GM21381 (cell line): ENCODE data around the gene CFB.
"Not testable (repeated sequence)": the region's sequence is repeated elsewhere in the genome, so short reads cannot be mapped to it uniquely, and the experiment has no call there.

Source experiments
- ATAC-seq: cut with Tn5 transposase; IDR thresholded peaks from one replicate; pipeline ENCODE4 v1.9.1; 2021; ENCODE audit warnings: mild to moderate bottlenecking, moderate library complexity; ENCODE audit not compliant: unreplicated experiment

The CFB gene

GRCh38 chr6:31969712-31970603 is 24.1 kb downstream of the CFB start:
- ATAC-seq = no peak

- ATAC-seq = no peak
Observed at GRCh38 chr6:31970604-31971271, 24.8 kb downstream of the CFB start.

- no peak for ATAC-seq
Observed at GRCh38 chr6:31971279-31971992, 25.5 kb downstream of the CFB start.

- ATAC-seq = peak; percentile 89
Observed at GRCh38 chr6:31971993-31972708, 26.3 kb downstream of the CFB start, which contains the start of gene DXO. TSS of gene DXO (minus strand) at chr6:31972138. CDS start at chr6:31971675, 463 bp downstream.

- no peak for ATAC-seq
Observed at GRCh38 chr6:31972709-31973350, 26.9 kb downstream of the CFB start.

- ATAC-seq = not testable (repeated sequence)
Observed at GRCh38 chr6:31976065-31976464, 30.2 kb downstream of the CFB start.

- ATAC-seq = no peak
Observed at GRCh38 chr6:31977816-31978431, 32.0 kb downstream of the CFB start.

GRCh38 chr6:31978831-31979230 is 32.9 kb downstream of the CFB start:
- ATAC-seq = no peak

- ATAC-seq = no peak
Observed at GRCh38 chr6:31979238-31979898, 33.5 kb downstream of the CFB start.

- ATAC-seq = not testable (repeated sequence)
Observed at GRCh38 chr6:31980195-31980876, 34.4 kb downstream of the CFB start.

- not testable (repeated sequence) for ATAC-seq
Observed at GRCh38 chr6:31980998-31981397, 35.1 kb downstream of the CFB start.

- not testable (repeated sequence) for ATAC-seq
Observed at GRCh38 chr6:31981744-31982143, 35.8 kb downstream of the CFB start, which contains the start of gene C4A. TSS of gene C4A (plus strand) at chr6:31982057. CDS start at chr6:31982108, 51 bp downstream.

GRCh38 chr6:31989363-31989762 is 43.5 kb downstream of the CFB start:
- ATAC-seq = not testable (repeated sequence)

GRCh38 chr6:31994421-31994820 is 48.5 kb downstream of the CFB start:
- not testable (repeated sequence) for ATAC-seq

GRCh38 chr6:31996385-31996784 is 50.5 kb downstream of the CFB start:
- not testable (repeated sequence) for ATAC-seq
